T-cell (primary cell): ENCODE results near the gene SESTD1. TPM values are rescaled to one million over a fixed set of nuclear protein-coding genes. Genes with fewer than 3 reads are reported as not detected.
"Not testable (repeated sequence)": the region's sequence is repeated elsewhere in the genome, so short reads cannot be mapped to it uniquely, and the experiment has no call there.

Experiments used
- ATAC-seq, 4 experiments: fragments of 200-7000 bp in 3 of 4; fragments of 150-1000 bp in 1 of 4; cut with Tn5 transposase; replicated peaks in 1 of 4; 1 replicate in 3 of 4; 2 replicates in 1 of 4; pipeline ENCODE4 v1.10.0; 2021; ENCODE audit warnings: moderate library complexity in 3 of 4, mild to moderate bottlenecking in 2 of 4, moderate number of reproducible peaks in 1 of 4
- CTCF ChIA-PET, 2 donors: fragments of 300-600 bp; sonication (Branson Sonifier 250); formaldehyde crosslinking; loops; one replicate each; lab custom pipeline; 2022; ENCODE audit warnings: antibody characterized with exemption in 2 of 2; lab: Charles Lee
- POLR2A ChIA-PET, 2 donors: fragments of 300-600 bp; sonication (Branson Sonifier 250); formaldehyde crosslinking; loops; one replicate each; lab custom pipeline; 2022; ENCODE audit warnings: antibody characterized with exemption in 2 of 2; lab: Charles Lee
- DNase-seq, 35 experiments: peaks; one replicate each; pipeline versions ENCODE4 v3.0.0 to v3.0.0-alpha.2; 2013 to 2023
- H3K27ac ChIP-seq: one replicate; pipeline ENCODE4 v1.5.1; 2013; ENCODE audit warnings: low read length
- H3K27me3 ChIP-seq, 2 experiments: replicated peaks in 1 of 2; 1 replicate in 1 of 2; 2 replicates in 1 of 2; pipeline versions ENCODE4 v1.6.1 to v1.7.0; 2013; ENCODE audit warnings: low read length in 1 of 2, mixed read lengths in 1 of 2; ENCODE audit not compliant: control insufficient read depth in 2 of 2, insufficient read depth in 2 of 2; ENCODE audit errors: extremely low read depth in 1 of 2
- H3K36me3 ChIP-seq, 2 donors: 1 replicate in 1 of 2; 2 replicates in 1 of 2; pipeline versions ENCODE4 v1.6.1 to v1.7.0; 2013; ENCODE audit warnings: low read length in 1 of 2; ENCODE audit not compliant: control insufficient read depth in 2 of 2, insufficient read depth in 1 of 2; ENCODE audit errors: extremely low read depth in 1 of 2
- H3K4me1 ChIP-seq, 2 experiments: 1 replicate in 1 of 2; 2 replicates in 1 of 2; pipeline versions ENCODE4 v1.6.1 to v1.7.0; 2013; ENCODE audit warnings: low read length in 2 of 2, mixed read lengths in 1 of 2; ENCODE audit not compliant: insufficient read depth in 2 of 2, control insufficient read depth in 1 of 2; ENCODE audit errors: extremely low read depth in 1 of 2
- H3K4me3 ChIP-seq, 2 donors: 1 replicate in 1 of 2; 2 replicates in 1 of 2; pipeline versions ENCODE4 v1.5.1 to v1.7.0; 2013; ENCODE audit warnings: mild to moderate bottlenecking in 2 of 2, low read length in 1 of 2, moderate library complexity in 1 of 2; ENCODE audit not compliant: control insufficient read depth in 1 of 2; ENCODE audit errors: extremely low read depth in 1 of 2
- H3K9me3 ChIP-seq: 2 replicates; pipeline ENCODE4 v1.7.0; 2013
- H3K27ac Mint-ChIP-seq, 2 donors: one replicate each; pipeline ENCODE4 v1.8.0; 2020 to 2021; ENCODE audit warnings: mild to moderate bottlenecking in 2 of 2, mixed read lengths in 2 of 2
- H3K27me3 Mint-ChIP-seq, 2 donors: one replicate each; pipeline ENCODE4 v1.8.0; 2021 to 2022; ENCODE audit warnings: mixed read lengths in 2 of 2
- H3K36me3 Mint-ChIP-seq: one replicate; pipeline ENCODE4 v1.8.0; 2021; ENCODE audit warnings: mixed read lengths
- H3K4me1 Mint-ChIP-seq, 3 donors: one replicate each; pipeline ENCODE4 v1.8.0; 2020 to 2022; ENCODE audit warnings: mixed read lengths in 3 of 3, mild to moderate bottlenecking in 1 of 3
- H3K4me3 Mint-ChIP-seq, 3 donors: one replicate each; pipeline ENCODE4 v1.8.0; 2020 to 2022; ENCODE audit warnings: mild to moderate bottlenecking in 3 of 3, mixed read lengths in 3 of 3, moderate library complexity in 3 of 3
- H3K9me3 Mint-ChIP-seq, 3 donors: one replicate each; pipeline ENCODE4 v1.8.0; 2020 to 2022; ENCODE audit warnings: mixed read lengths in 3 of 3
- WGBS: methylation state at CpG from one replicate; pipeline ENCODE4 v1.1.5; 2013; ENCODE audit warnings: missing lambda C conversion rate; ENCODE audit not compliant: insufficient coverage; 5-methylcytosine and 5-hydroxymethylcytosine counted together
- total RNA-seq, 35 experiments: library from RNA in 6 of 35; stranded (reverse) in 6 of 35; fragments of 120-200 nt in 1 of 35; gene quantifications; one replicate each; pipeline versions ENCODE4 v1.2.1 to v1.2.4 and lab custom pipeline; 2013 to 2026

Gene SESTD1
- total RNA-seq, 5 donors from 2014 or later (not counting 1 experiment from before 2014, with no cell fraction given): 4.8 to 13.7 (median 5.5) TPM

DNA sequence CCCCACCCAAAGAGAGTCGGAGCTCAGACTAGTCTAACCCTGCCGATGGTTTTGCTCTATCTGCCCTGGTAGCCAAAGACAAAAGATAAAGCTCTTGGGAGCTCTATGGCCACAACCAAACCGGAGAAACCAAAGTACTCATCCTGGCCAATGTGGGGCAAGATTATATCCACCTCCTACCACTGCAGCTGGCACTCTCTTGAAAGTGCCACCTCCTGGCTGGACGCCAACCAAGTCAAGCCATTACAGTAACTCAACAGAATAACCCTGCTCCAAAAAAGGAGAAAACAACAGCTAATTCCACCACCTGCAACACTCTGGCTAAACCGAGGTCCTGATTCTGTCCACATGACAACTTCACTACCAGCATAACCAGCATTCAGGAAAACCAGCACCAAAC lies 57.6 kb downstream of the SESTD1 start:
- no peaks in the 10 kb centered on the region for H3K4me1 Mint-ChIP-seq
- no peaks in the 10 kb centered on the region for H3K27me3 Mint-ChIP-seq
- DNase-seq: no peak
- Histone ChIP-seq H3K27ac (no peak overlapping the region), H3K36me3 (no peaks in the 10 kb centered on the region), H3K4me3 (no peak overlapping the region), H3K27me3 (peaks cover 0 to 7% of the 10 kb centered on the region in 2 experiments), H3K9me3 (peaks cover 3% of the 10 kb centered on the region), H3K4me1 (no peaks in the 10 kb centered on the region)
- no peak for ATAC-seq
- WGBS: 96% methylated on average over 4 of the region's 5 CpGs
- H3K27ac Mint-ChIP-seq: no peak overlapping the region
- H3K9me3 Mint-ChIP-seq: peaks cover 0 to 13% (median 8%) of the 10 kb centered on the region in 3 donors
- CTCF ChIA-PET: no interaction called here
- H3K36me3 Mint-ChIP-seq: no peaks in the 10 kb centered on the region
- no peak overlapping the region for H3K4me3 Mint-ChIP-seq
- POLR2A ChIA-PET: no interaction called here

DNA sequence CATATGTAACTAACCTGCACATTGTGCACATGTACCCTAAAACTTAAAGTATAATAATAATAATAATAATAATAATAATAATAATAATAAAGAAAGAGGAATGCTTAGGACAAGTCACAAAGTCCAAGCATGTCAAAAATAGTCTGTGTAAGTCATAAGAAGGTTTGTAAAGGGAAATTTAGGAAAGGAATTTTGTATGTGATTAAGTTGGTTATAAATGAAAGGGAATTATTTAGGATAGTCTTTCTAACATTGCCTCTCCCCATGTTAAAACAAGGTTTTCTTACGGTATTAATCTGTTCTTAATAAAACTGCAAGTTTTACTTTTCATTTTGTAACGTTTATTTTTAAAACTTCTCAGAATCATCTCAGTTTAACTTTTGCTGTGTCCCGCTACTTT lies 62.8 kb downstream of the SESTD1 start:
- ChIA-PET CTCF (no interaction called here), POLR2A (no interaction called here)
- peaks cover 3% of the 10 kb centered on the region for H3K36me3 Mint-ChIP-seq
- H3K27ac ChIP-seq: no peak overlapping the region
- no peaks in the 10 kb centered on the region for H3K4me1 ChIP-seq
- H3K27ac Mint-ChIP-seq: no peak overlapping the region
- H3K4me3 ChIP-seq: no peak overlapping the region
- peaks cover 0 to 4% (median 0%) of the 10 kb centered on the region in 3 donors for H3K4me1 Mint-ChIP-seq
- H3K27me3 Mint-ChIP-seq: no peaks in the 10 kb centered on the region
- no peak for ATAC-seq
- peaks cover 3% of the 10 kb centered on the region for H3K9me3 ChIP-seq
- no peaks in the 10 kb centered on the region for H3K36me3 ChIP-seq
- H3K9me3 Mint-ChIP-seq: peaks cover 0 to 8% (median 3%) of the 10 kb centered on the region in 3 donors
- no peak overlapping the region for H3K4me3 Mint-ChIP-seq
- no peak for DNase-seq
- whole genome bisulfite sequencing: no CpG with 5 or more reads among the region's 3 CpGs
- peaks cover 0 to 6% of the 10 kb centered on the region in 2 experiments for H3K27me3 ChIP-seq

- H3K4me1 Mint-ChIP-seq: peaks cover 0 to 38% (median 1%) of the 10 kb centered on the region in 3 donors
- ATAC-seq, H3K9me3 Mint-ChIP-seq, H3K9me3 ChIP-seq, CTCF ChIA-PET, POLR2A ChIA-PET, H3K27ac Mint-ChIP-seq, DNase-seq, H3K27ac ChIP-seq, H3K27me3 Mint-ChIP-seq, H3K36me3 ChIP-seq, H3K4me3 Mint-ChIP-seq, H3K4me3 ChIP-seq, H3K36me3 Mint-ChIP-seq, H3K27me3 ChIP-seq: not testable (repeated sequence)
- WGBS: 94% methylated on average over 20 of the region's 23 CpGs
- peaks cover 0 to 10% of the 10 kb centered on the region in 2 experiments for H3K4me1 ChIP-seq
These were observed 68.6 kb downstream of the SESTD1 start for GRCh38 chr2:179195926-179196590.

GRCh38 chr2:179195141-179195540 lies 69.5 kb downstream of the SESTD1 start:
- 100% methylated on average over 1 of the region's 2 CpGs for WGBS
- Mint-ChIP-seq H3K9me3 (peaks cover 0 to 3% (median 2%) of the 10 kb centered on the region in 3 donors), H3K4me3 (no peak overlapping the region), H3K4me1 (peaks cover 0 to 38% (median 1%) of the 10 kb centered on the region in 3 donors), H3K27me3 (no peaks in the 10 kb centered on the region), H3K36me3 (peaks cover 8% of the 10 kb centered on the region), H3K27ac (no peak overlapping the region)
- Histone ChIP-seq H3K9me3 (no peaks in the 10 kb centered on the region), H3K4me1 (peaks cover 0 to 10% of the 10 kb centered on the region in 2 experiments), H3K27ac (no peak overlapping the region), H3K27me3 (no peaks in the 10 kb centered on the region), H3K36me3 (no peaks in the 10 kb centered on the region), H3K4me3 (no peak overlapping the region)
- DNase-seq: no peak
- ChIA-PET POLR2A (no interaction called here), CTCF (no interaction called here)
- no peak for ATAC-seq

DNA sequence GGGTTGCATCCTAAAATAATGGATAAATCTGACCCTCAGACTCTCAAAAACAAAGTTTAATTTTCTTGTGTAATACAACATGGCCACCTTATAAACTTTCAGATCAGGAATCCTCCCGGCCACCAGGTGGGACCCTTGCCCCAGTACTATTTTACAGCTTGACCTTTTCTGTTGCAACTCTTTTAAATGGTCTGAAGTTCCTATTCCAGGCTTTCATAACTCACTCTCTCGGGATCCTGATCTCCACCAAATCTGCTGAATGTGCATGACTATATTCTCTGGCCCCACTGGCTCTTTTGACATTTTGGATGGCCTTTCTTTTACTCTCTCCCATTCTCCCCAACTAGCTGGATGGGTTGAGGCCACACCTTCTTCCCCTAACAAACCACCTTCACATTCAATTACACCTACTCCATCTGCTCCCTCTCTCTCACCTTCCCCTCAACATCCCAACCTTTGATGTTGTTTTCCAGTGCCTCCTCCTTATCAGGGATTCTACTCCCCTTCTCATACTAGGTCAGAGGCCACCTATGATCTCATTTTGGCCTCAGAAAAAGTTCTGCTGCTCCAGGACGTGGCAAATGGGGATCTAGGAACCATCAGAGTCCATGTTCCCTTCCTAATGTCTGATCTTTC lies 70.8 kb downstream of the SESTD1 start:
- CTCF ChIA-PET: no interaction called here
- 68% methylated on average over 3 of the region's 3 CpGs for WGBS

GRCh38 chr2:179191110-179191509 lies 73.5 kb downstream of the SESTD1 start:
- H3K4me3 ChIP-seq: no peak overlapping the region
- no peaks in the 10 kb centered on the region for H3K9me3 ChIP-seq
- H3K36me3 Mint-ChIP-seq: peaks cover 34% of the 10 kb centered on the region
- H3K27me3 ChIP-seq: no peaks in the 10 kb centered on the region
- H3K9me3 Mint-ChIP-seq: peaks cover 0 to 6% (median 6%) of the 10 kb centered on the region in 3 donors
- WGBS: no CpG with 5 or more reads among the region's 2 CpGs
- ATAC-seq: no peak
- POLR2A ChIA-PET: interaction anchor here in 1 of 2 donors (0.6 kb wide), 1 partner anchor 261 kb away, joined by 3 read pairs; no protein-coding TSS in a partner anchor
- H3K4me1 ChIP-seq: peaks cover 0 to 8% of the 10 kb centered on the region in 2 experiments
- H3K4me3 Mint-ChIP-seq: no peak overlapping the region
- H3K36me3 ChIP-seq: no peaks in the 10 kb centered on the region
- H3K27ac ChIP-seq: no peak overlapping the region
- no peak overlapping the region for H3K27ac Mint-ChIP-seq
- H3K4me1 Mint-ChIP-seq: peaks cover 0 to 30% (median 1%) of the 10 kb centered on the region in 3 donors
- DNase-seq: no peak
- no peaks in the 10 kb centered on the region for H3K27me3 Mint-ChIP-seq
- CTCF ChIA-PET: interaction anchor here in 1 of 2 donors (0.6 kb wide), 1 partner anchor 62 kb away, joined by 3 read pairs; no protein-coding TSS in a partner anchor

More for the DNA sequence above, 70.8 kb downstream of the SESTD1 start:
- Histone ChIP-seq H3K4me3 (no peak overlapping the region), H3K27ac (no peak overlapping the region), H3K9me3 (no peaks in the 10 kb centered on the region), H3K27me3 (no peaks in the 10 kb centered on the region), H3K36me3 (no peaks in the 10 kb centered on the region), H3K4me1 (peaks cover 0 to 10% of the 10 kb centered on the region in 2 experiments)
- no peak for ATAC-seq
- DNase-seq: no peak
- H3K36me3 Mint-ChIP-seq: peaks cover 20% of the 10 kb centered on the region
- H3K4me1 Mint-ChIP-seq: peaks cover 0 to 38% (median 1%) of the 10 kb centered on the region in 3 donors
- no peaks in the 10 kb centered on the region for H3K27me3 Mint-ChIP-seq
- H3K4me3 Mint-ChIP-seq: no peak overlapping the region
- H3K27ac Mint-ChIP-seq: no peak overlapping the region
- peaks cover 0 to 6% (median 6%) of the 10 kb centered on the region in 3 donors for H3K9me3 Mint-ChIP-seq
- POLR2A ChIA-PET: no interaction called here
